PFSK-1 (cell line): Measurements from ENCODE around the gene VGLL1.

Experiments used
- FOXP2 ChIP-seq: optimal IDR thresholded peaks from 2 replicates; pipeline ENCODE3; 2011; ENCODE audit warnings: borderline replicate concordance, control low read depth, inconsistent platforms; ENCODE audit not compliant: insufficient read depth; ENCODE audit errors: extremely low read length, extremely low read depth
- POLR2AphosphoS5 ChIP-seq: IDR thresholded peaks from 2 replicates; pipeline ENCODE4 v1.6.1; 2012; ENCODE audit warnings: low read depth, mild to moderate bottlenecking, control low read depth, low read length, moderate library complexity
- SIN3A ChIP-seq: IDR thresholded peaks from 2 replicates; pipeline ENCODE4 v1.6.1; 2012; ENCODE audit warnings: mild to moderate bottlenecking, low read length, moderate library complexity, borderline replicate concordance; ENCODE audit not compliant: insufficient read depth
- TAF1 ChIP-seq: IDR thresholded peaks from 2 replicates; pipeline ENCODE4 v1.6.1; 2012; ENCODE audit warnings: low read length, control low read depth, borderline replicate concordance; ENCODE audit not compliant: insufficient read depth
- TF ChIP-seq, protein P1 (sequence below), 2 experiments: IDR thresholded peaks; 2 replicates each; pipeline versions ENCODE4 v1.6.1 to v1.8.0; 2011 to 2012; ENCODE audit warnings: low read depth in 2 of 2, low read length in 2 of 2, control low read depth in 1 of 2, inconsistent platforms in 1 of 2, mild to moderate bottlenecking in 1 of 2, moderate library complexity in 1 of 2; ENCODE audit not compliant: insufficient read depth in 1 of 2

DNA sequence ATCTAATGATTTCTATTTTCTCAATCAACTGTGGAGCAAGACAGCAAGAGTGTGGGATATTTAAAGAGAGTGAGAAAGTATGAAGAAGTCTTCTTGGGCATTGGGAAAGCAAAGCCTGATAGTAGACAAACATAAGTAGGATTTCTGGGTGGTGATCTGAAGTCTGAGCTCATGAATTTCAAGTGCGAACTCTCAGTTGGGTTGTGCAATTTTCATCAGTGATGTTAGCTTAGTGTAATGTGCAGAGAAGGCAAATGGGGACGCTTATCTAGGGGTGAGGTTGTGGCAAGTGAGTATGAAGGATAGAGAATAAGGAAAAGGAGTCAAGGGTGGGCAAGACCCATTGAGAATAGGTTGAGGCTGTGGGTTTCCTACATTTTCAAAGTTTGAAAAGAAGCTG lies 23.7 kb downstream of the VGLL1 start:
- TF ChIP-seq TAF1 (no peak), POLR2AphosphoS5 (no peak), SIN3A (no peak), FOXP2 (no peak)
- TF ChIP-seq, protein P1, sequence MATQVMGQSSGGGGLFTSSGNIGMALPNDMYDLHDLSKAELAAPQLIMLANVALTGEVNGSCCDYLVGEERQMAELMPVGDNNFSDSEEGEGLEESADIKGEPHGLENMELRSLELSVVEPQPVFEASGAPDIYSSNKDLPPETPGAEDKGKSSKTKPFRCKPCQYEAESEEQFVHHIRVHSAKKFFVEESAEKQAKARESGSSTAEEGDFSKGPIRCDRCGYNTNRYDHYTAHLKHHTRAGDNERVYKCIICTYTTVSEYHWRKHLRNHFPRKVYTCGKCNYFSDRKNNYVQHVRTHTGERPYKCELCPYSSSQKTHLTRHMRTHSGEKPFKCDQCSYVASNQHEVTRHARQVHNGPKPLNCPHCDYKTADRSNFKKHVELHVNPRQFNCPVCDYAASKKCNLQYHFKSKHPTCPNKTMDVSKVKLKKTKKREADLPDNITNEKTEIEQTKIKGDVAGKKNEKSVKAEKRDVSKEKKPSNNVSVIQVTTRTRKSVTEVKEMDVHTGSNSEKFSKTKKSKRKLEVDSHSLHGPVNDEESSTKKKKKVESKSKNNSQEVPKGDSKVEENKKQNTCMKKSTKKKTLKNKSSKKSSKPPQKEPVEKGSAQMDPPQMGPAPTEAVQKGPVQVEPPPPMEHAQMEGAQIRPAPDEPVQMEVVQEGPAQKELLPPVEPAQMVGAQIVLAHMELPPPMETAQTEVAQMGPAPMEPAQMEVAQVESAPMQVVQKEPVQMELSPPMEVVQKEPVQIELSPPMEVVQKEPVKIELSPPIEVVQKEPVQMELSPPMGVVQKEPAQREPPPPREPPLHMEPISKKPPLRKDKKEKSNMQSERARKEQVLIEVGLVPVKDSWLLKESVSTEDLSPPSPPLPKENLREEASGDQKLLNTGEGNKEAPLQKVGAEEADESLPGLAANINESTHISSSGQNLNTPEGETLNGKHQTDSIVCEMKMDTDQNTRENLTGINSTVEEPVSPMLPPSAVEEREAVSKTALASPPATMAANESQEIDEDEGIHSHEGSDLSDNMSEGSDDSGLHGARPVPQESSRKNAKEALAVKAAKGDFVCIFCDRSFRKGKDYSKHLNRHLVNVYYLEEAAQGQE (IDR thresholded peaks at IDR 0.05; ENCODE audit: insufficient read depth in 1 of 2, low read depth in 2 of 2, low read length in 2 of 2): no peak
